OCI-LY1 (cell line): Measurements from ENCODE around the gene GK2.

ENCODE experiments used
- H2AFZ ChIP-seq: fragments of 200-600 bp; sonication (generic), shearing (Covaris generic); 2 replicates; pipeline ENCODE4 v1.6.0; 2014; ENCODE audit warnings: antibody characterized with exemption, mild to moderate bottlenecking, low read length
- H3F3A ChIP-seq: fragments of 200-600 bp; sonication (generic), shearing (Covaris generic); 2 replicates; pipeline ENCODE4 v1.6.0; 2014; ENCODE audit warnings: mild to moderate bottlenecking, antibody characterized with exemption, low read length, moderate library complexity; ENCODE audit not compliant: insufficient read depth
- H3K27ac ChIP-seq: fragments of 200-600 bp; sonication (generic); 2 replicates; pipeline ENCODE4 v1.5.1; 2014; ENCODE audit warnings: low read length, mixed run types, mild to moderate bottlenecking, low read depth; ENCODE audit not compliant: poor library complexity, severe bottlenecking
- H3K27me3 ChIP-seq: fragments of 200-600 bp; sonication (generic); 2 replicates; pipeline ENCODE4 v1.6.0; 2014; ENCODE audit warnings: antibody characterized with exemption, mild to moderate bottlenecking, low read length, moderate library complexity; ENCODE audit not compliant: insufficient read depth
- H3K36me3 ChIP-seq: fragments of 200-600 bp; sonication (generic); 2 replicates; pipeline ENCODE4 v1.6.1; 2014; ENCODE audit warnings: mild to moderate bottlenecking, antibody characterized with exemption, low read length, moderate library complexity, mixed read lengths; ENCODE audit not compliant: insufficient read depth
- H3K4me1 ChIP-seq: fragments of 200-600 bp; sonication (generic); 2 replicates; pipeline ENCODE4 v1.5.1; 2014; ENCODE audit warnings: mild to moderate bottlenecking, low read length, moderate library complexity; ENCODE audit not compliant: insufficient read depth, severe bottlenecking
- H3K4me2 ChIP-seq: fragments of 200-600 bp; sonication (generic), shearing (Covaris generic); 2 replicates; pipeline ENCODE4 v1.6.1; 2014; ENCODE audit warnings: low read length
- H3K4me3 ChIP-seq: fragments of 200-600 bp; sonication (generic); 2 replicates; pipeline ENCODE4 v1.5.1; 2014; ENCODE audit warnings: low read length, low read depth, mild to moderate bottlenecking, mixed read lengths; ENCODE audit not compliant: poor library complexity, severe bottlenecking
- H3K79me2 ChIP-seq: fragments of 200-600 bp; shearing (Covaris generic); 2 replicates; pipeline ENCODE4 v1.6.1; 2016; ENCODE audit warnings: mixed run types, low read length, mixed read lengths; ENCODE audit not compliant: insufficient read depth
- H3K9ac ChIP-seq: fragments of 200-600 bp; sonication (generic), shearing (Covaris generic); 2 replicates; pipeline ENCODE4 v1.6.1; 2014; ENCODE audit warnings: mild to moderate bottlenecking, low read length, mixed read lengths
- H3K9me2 ChIP-seq: fragments of 200-600 bp; sonication (generic), shearing (Covaris generic); 2 replicates; pipeline ENCODE4 v1.6.1; 2014; ENCODE audit warnings: low read depth, mild to moderate bottlenecking, low read length, mixed read lengths
- H3K9me3 ChIP-seq: fragments of 200-600 bp; shearing (Covaris generic); 2 replicates; pipeline ENCODE4 v1.6.1; 2014; ENCODE audit warnings: low read length, mixed read lengths
- H4K20me1 ChIP-seq: fragments of 200-600 bp; sonication (generic), shearing (Covaris generic); 2 replicates; pipeline ENCODE4 v1.6.0; 2016; ENCODE audit warnings: mild to moderate bottlenecking, low read length; ENCODE audit not compliant: insufficient read depth
- CTCF ChIP-seq: fragments of 200-600 bp; sonication (generic), shearing (Covaris generic); IDR thresholded peaks from 2 replicates; pipeline ENCODE4 v1.5.1; 2017; ENCODE audit warnings: mild to moderate bottlenecking, antibody characterized with exemption, low read length, moderate library complexity, mixed read lengths
- EZH2 ChIP-seq: fragments of 200-600 bp; sonication (generic), shearing (Covaris generic); IDR thresholded peaks from 2 replicates; pipeline ENCODE4 v1.8.0; 2017; ENCODE audit warnings: borderline replicate concordance, mixed run types, mild to moderate bottlenecking, antibody characterized with exemption, low read length, moderate library complexity, mixed read lengths

Gene GK2

DNA sequence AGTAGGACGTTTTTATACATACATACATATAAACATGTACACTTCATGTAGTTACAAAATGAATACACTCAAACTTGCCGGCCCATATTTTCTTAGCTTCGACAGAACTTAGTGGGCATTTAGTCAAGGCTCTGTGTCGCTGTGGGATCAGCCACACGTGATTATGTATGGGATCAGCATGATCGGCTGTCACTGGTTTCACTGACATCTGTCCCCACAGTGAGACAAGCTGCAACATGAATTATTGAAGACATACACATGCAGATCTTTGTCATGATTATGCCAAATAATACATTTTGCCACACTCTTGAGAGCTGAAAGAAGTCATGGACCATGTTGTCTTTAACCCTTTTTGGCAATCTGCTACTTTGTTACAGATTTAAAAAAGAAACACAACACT lies 44.0 kb downstream of the GK2 start:
- H3K36me3 ChIP-seq: no peaks in the 10 kb centered on the region
- no peak overlapping the region for H2AFZ ChIP-seq
- no peaks in the 10 kb centered on the region for H3K9me3 ChIP-seq
- no peaks in the 10 kb centered on the region for H3F3A ChIP-seq
- H3K9me2 ChIP-seq: no peaks in the 10 kb centered on the region
- H3K9ac ChIP-seq: no peak overlapping the region
- H3K4me1 ChIP-seq: no peaks in the 10 kb centered on the region
- H3K4me3 ChIP-seq: no peak overlapping the region
- no peak overlapping the region for H3K27ac ChIP-seq
- H4K20me1 ChIP-seq: no peaks in the 10 kb centered on the region
- TF ChIP-seq EZH2 (no peak), CTCF (no peak)
- no peaks in the 10 kb centered on the region for H3K79me2 ChIP-seq
- no peak overlapping the region for H3K4me2 ChIP-seq
- H3K27me3 ChIP-seq: no peaks in the 10 kb centered on the region

GRCh38 chr4:79362626-79363025 lies 45.4 kb downstream of the GK2 start:
- Histone ChIP-seq H3K4me2 (no peak overlapping the region), H3K9me3 (no peaks in the 10 kb centered on the region), H3K36me3 (no peaks in the 10 kb centered on the region), H3K79me2 (no peaks in the 10 kb centered on the region), H3K4me3 (no peak overlapping the region), H2AFZ (no peak overlapping the region), H3K4me1 (no peaks in the 10 kb centered on the region), H3K9me2 (no peaks in the 10 kb centered on the region), H3K27me3 (no peaks in the 10 kb centered on the region), H3K27ac (no peak overlapping the region), H3F3A (no peaks in the 10 kb centered on the region), H3K9ac (no peak overlapping the region), H4K20me1 (no peaks in the 10 kb centered on the region)
- no peak for TF ChIP-seq CTCF
- no peak for TF ChIP-seq EZH2

GRCh38 chr4:79360006-79360405 lies 48.0 kb downstream of the GK2 start:
- Histone ChIP-seq H3K79me2 (no peaks in the 10 kb centered on the region), H3K9ac (no peak overlapping the region), H4K20me1 (no peaks in the 10 kb centered on the region), H3K9me2 (no peaks in the 10 kb centered on the region), H2AFZ (no peak overlapping the region), H3K27me3 (no peaks in the 10 kb centered on the region), H3K4me2 (no peak overlapping the region), H3K4me1 (no peaks in the 10 kb centered on the region), H3K9me3 (no peaks in the 10 kb centered on the region), H3K27ac (no peak overlapping the region), H3K36me3 (no peaks in the 10 kb centered on the region), H3F3A (no peaks in the 10 kb centered on the region), H3K4me3 (no peak overlapping the region)
- TF ChIP-seq CTCF: no peak
- TF ChIP-seq EZH2: no peak
